Lower leg skin (tissue), 3 donors: ENCODE results near the gene ZNF653.

Experiments used
- CTCF ChIP-seq, 3 donors: fragments of 450-650 bp; IDR thresholded peaks; one replicate each; pipeline ENCODE4 v1.5.1; 2016; ENCODE audit warnings: antibody characterized with exemption in 3 of 3, mild to moderate bottlenecking in 3 of 3, moderate library complexity in 2 of 3
- POLR2A ChIP-seq, 2 donors: fragments of 450-650 bp; IDR thresholded peaks; one replicate each; pipeline ENCODE4 v1.6.1; 2016 to 2017; ENCODE audit warnings: antibody characterized with exemption in 2 of 2, mild to moderate bottlenecking in 1 of 2, moderate library complexity in 1 of 2

GRCh38 chr19:11534538-11534937 lies 28.9 kb upstream of the ZNF653 start:
- TF ChIP-seq CTCF (IDR thresholded peaks at IDR 0.05) (no peak), POLR2A (IDR thresholded peaks at IDR 0.05) (no peak)
